ENCODE data around the gene CNTNAP4.

Gene CNTNAP4

DNA sequence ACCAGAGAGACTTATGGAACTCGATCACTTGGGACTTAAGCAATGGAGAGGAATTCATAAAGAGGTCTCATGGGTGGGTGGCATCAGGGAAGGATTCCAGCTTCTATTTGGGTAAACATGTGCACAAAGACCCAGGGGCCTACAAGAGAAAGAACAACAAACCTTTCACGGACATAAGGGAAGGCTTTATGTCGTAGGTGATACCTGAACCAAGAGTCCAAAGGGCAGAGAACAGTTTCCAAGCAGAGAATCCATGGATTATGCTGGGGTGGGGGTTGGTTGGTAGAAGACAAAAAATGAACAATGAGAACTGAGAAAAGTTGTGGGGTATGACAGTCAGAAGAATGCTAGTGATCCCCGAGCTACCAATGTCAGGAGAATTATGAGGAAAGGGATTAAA lies 119.8 kb downstream of the CNTNAP4 start:
- no peak for DNase-seq (ENCODE audit: low read depth in 2 of 2)

GRCh38 chr16:76409706-76410105 lies 132.5 kb downstream of the CNTNAP4 start:
- no peak for DNase-seq (ENCODE audit: low read depth in 2 of 2)

DNA sequence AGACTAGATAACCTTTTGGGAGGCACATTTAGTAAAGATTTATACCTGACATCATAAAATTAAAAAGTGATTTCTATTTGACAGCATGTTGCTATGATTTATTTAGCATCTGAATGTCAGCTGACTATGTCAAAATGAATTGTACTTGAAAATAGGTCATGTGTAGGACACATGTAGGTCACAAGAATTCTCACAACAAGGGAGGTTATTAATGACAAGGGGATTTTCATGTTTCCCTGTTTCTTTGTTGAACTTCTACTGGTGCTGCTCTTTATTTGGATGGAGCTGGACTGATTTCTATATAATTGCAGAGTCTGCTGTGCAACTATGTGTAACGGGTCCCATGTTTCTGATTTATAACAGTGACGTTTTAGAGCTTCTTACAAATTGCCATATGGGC lies 144.4 kb downstream of the CNTNAP4 start:
- no peak for DNase-seq (ENCODE audit: low read depth in 2 of 2)

- no peak for DNase-seq (ENCODE audit: low read depth in 2 of 2)
Observed at GRCh38 chr16:76428858-76429257, 151.7 kb downstream of the CNTNAP4 start.

DNA sequence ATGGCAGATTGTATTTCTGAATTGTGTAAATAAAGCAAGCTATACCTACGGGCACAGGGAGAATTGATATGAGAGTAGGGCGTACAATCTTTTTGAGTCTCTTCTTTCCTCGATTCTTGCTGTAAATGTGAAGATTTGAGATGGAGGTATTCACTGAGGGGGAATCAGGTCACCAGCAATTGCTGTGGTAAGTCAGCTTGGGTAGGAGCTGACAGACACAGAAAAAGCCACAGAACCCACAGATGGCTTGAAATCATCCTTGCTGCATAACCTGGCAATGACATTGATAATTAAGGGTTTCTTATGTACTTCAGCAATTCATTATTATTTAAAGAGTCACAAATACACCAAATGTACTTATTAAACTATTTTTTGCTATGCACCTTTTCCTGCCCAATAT lies 164.2 kb downstream of the CNTNAP4 start:
- no peak for DNase-seq (ENCODE audit: low read depth in 2 of 2)

DNA sequence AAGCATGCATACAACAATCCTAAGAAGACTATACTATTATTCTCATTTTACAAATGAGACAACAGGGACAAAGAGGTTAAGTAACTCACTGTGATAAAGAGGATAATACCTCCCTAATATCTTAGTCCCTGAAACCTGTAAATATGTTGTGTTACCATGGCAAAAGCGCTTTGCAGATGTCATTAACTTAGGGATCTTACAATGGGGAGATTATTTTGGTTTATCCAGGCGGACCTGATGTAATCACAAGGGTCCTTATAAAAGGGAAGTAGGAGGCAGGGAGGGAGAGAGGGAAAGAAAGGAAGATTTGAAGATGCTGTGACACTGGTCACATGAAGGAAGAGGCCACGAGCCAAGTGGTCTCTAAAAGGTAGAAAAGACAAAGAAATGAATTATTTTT lies 164.7 kb downstream of the CNTNAP4 start:
- no peak for DNase-seq (ENCODE audit: low read depth in 2 of 2)

DNA sequence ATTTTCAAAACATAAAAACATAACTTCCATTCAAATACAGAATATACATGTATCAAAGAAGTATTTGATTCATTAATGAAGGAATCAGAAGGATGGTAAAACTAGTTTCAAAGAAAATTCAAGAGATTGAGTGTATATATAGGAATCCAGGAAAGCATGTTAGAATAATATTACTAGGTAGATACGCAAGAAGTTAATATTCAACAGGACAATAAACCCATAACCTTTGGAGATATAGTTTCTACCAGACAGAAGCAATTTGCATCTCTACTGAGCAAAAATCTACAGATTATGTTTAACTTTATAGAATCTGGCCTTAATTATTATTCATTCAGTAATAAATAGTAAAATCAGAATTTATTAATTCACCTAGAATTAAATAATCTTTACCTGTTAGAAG lies 166.8 kb downstream of the CNTNAP4 start:
- no peak for DNase-seq (ENCODE audit: low read depth in 2 of 2)

DNA sequence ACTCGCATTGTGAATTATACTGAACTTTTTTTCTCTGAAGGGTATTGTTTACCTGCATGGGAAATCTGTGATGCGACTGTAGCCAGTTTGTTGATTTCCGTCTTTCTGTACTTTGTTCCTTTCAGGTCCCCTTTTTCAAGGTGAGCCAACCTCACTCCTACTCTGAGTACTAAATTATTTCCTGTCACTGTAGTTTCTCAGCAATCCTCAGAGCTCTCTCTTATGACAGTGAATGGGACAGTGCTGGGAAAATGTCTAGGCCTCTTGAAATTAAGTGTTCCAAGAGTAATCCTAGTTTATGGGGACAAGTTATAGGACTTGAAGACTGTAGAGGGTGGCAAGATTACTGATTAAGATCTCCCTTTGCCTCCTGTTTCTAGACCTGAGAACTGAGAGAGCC lies 167.6 kb downstream of the CNTNAP4 start:
- no peak for DNase-seq (ENCODE audit: low read depth in 2 of 2)

DNA sequence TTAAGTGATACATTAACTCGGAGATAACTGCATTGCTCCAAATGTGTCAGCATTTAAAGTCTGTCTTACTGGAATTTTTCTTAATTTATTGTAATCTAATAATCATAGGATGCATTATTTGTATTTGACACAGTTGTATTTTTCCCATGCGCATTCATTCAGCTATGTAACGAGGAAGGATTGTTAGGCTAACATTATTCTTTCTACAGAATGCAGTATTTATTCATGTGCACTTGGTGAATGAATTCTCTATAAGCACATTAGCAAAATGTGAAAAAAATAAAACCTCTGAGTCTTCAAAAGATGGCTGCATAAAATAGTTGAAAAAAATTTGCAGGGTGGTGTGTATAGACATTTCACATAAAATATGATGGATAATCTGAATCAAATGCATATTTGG lies 168.6 kb downstream of the CNTNAP4 start:
- no peak for DNase-seq (ENCODE audit: low read depth in 2 of 2)

GRCh38 chr16:76446251-76446650 lies 169.1 kb downstream of the CNTNAP4 start:
- DNase-seq (ENCODE audit: low read depth in 2 of 2): no peak

- no peak for DNase-seq (ENCODE audit: low read depth in 2 of 2)
Observed at GRCh38 chr16:76450890-76451289, 173.7 kb downstream of the CNTNAP4 start.

DNA sequence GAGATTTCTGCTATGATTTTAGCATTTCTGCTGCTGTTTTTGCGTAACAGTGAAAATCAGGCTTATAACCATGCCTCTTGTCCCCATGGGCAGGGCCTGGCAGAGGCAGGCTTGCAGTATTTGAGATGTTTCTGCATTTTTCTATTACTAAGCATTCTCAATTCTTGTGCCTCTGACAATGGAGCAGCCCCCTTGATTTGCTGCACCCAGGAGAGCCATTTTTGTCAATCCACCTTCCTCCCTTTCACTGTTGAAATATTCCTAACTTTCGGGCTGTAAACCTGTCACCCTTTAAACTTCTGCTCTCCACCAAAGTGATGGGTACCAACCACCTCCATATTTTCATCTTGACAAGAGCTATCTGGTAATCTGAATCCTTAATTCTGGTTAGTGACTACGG lies 178.1 kb downstream of the CNTNAP4 start:
- DNase-seq (ENCODE audit: low read depth in 2 of 2): no peak

GRCh38 chr16:76456016-76456415 lies 178.8 kb downstream of the CNTNAP4 start:
- no peak for DNase-seq (ENCODE audit: low read depth in 2 of 2)

DNA sequence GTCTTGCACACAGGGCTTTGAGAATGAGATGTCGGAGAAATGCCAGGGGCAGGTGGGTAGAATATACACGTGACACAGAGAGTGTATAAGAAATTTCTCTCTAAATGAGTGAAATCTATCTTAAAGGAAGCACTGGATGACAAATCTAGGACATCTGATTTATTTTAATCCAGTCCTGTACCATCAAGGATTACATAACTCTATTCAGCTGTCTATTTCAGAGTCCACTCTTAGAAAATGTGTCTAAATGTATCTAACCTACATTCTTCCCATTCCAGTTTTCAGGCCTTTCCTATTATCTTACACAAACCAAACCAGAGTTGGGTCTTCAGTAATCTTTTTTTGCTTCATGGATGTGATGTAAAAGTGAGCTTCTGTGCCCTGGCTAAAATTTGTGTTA lies 181.9 kb downstream of the CNTNAP4 start:
- no peak for DNase-seq (ENCODE audit: low read depth in 2 of 2)

DNA sequence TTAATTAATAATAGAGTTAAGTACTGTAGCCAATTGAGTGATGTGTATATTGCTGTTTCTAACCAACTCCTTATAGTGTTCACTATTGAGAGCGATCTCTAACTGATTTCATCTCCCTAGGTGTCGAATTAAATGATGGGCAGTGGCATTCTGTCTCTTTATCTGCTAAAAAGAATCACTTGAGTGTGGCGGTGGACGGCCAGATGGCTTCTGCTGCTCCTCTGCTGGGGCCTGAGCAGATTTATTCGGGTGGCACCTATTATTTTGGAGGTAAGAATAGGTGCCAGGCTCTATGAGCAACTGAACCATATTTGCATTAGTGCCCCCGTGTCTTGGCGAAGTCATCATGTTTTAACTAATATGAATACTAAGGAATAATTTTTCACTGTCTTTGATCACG lies 184.6 kb downstream of the CNTNAP4 start:
- no peak for DNase-seq (ENCODE audit: low read depth in 2 of 2)

- no peak for DNase-seq (ENCODE audit: low read depth in 2 of 2)
Observed at GRCh38 chr16:76464955-76465620, 187.9 kb downstream of the CNTNAP4 start.

DNA sequence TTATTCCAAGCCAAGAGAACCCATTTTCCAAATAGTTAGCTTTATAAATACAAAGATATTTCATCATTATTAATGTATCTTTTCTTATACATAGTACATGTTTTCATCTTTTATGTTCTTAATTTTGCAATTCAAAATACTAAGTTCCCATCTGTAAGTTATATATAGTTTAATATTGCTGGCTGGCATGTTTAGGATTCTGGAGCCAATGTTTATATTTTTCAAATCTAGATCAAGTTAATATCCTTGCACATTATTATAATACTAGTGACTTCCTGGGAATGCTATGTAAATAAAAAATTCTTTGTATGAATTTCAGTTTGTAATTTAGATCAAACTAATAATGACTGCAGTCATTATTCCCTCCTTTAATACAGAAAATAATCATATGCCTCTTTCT lies 189.7 kb downstream of the CNTNAP4 start:
- no peak for DNase-seq (ENCODE audit: low read depth in 2 of 2)

- DNase-seq (ENCODE audit: low read depth in 2 of 2): no peak
Observed at GRCh38 chr16:76474048-76474447, 196.8 kb downstream of the CNTNAP4 start.

GRCh38 chr16:76478105-76478504 lies 200.9 kb downstream of the CNTNAP4 start:
- no peak for DNase-seq (ENCODE audit: low read depth in 2 of 2)

- no peak for DNase-seq (ENCODE audit: low read depth in 2 of 2)
Observed at GRCh38 chr16:76483307-76483909, 206.2 kb downstream of the CNTNAP4 start.

GRCh38 chr16:76484020-76484419 lies 206.8 kb downstream of the CNTNAP4 start:
- DNase-seq (ENCODE audit: low read depth in 2 of 2): no peak

- DNase-seq (ENCODE audit: low read depth in 2 of 2): no peak
Observed at GRCh38 chr16:76486740-76487139, 209.5 kb downstream of the CNTNAP4 start.

- DNase-seq (ENCODE audit: low read depth in 2 of 2): no peak
Observed at GRCh38 chr16:76487411-76488064, 210.3 kb downstream of the CNTNAP4 start.

GRCh38 chr16:76488065-76488417 lies 210.8 kb downstream of the CNTNAP4 start:
- DNase-seq (ENCODE audit: low read depth in 2 of 2): no peak
